Mucosa of descending colon (tissue), 3 donors: Measurements from ENCODE around the gene HTR3D. TPM values are rescaled to one million over a fixed set of nuclear protein-coding genes. Genes with fewer than 3 reads are reported as not detected.

Source experiments
- ATAC-seq: fragments of 200-7000 bp; cut with Tn5 transposase; one replicate; pipeline ENCODE4 v1.9.1; 2020; ENCODE audit warnings: mild to moderate bottlenecking, moderate library complexity
- DNase-seq, 3 donors: peaks; one replicate each; pipeline ENCODE4 v3.0.0-alpha.2; 2020
- H3K36me3 ChIP-seq: fragments of 200-600 bp; one replicate; pipeline ENCODE4 v1.8.0; 2021; ENCODE audit warnings: low read depth, mild to moderate bottlenecking
- H3K4me1 ChIP-seq: fragments of 200-600 bp; one replicate; pipeline ENCODE4 v1.8.0; 2021; ENCODE audit warnings: low read depth, mild to moderate bottlenecking
- H3K4me3 ChIP-seq: fragments of 200-600 bp; one replicate; pipeline ENCODE4 v1.8.0; 2021; ENCODE audit warnings: mild to moderate bottlenecking
- H3K9me3 ChIP-seq: fragments of 200-600 bp; one replicate; pipeline ENCODE4 v1.8.0; 2021; ENCODE audit warnings: mild to moderate bottlenecking
- CTCF ChIP-seq: fragments of 200-600 bp; IDR thresholded peaks from one replicate; pipeline ENCODE4 v1.8.0; 2022; ENCODE audit warnings: antibody characterized with exemption, mild to moderate bottlenecking
- intact Hi-C, 2 donors: fragments of 100-400 bp; cut with DNase I in 1 of 2; cut with micrococcal nuclease in 1 of 2; formaldehyde crosslinking; loops; one replicate each; pipeline versions ENCODE4 v1.11.0 to v1.11.1; 2022; cut with DNase I, micrococcal nuclease
- long read RNA-seq, 2 donors: library from polyadenylated mRNA; unstranded; transcript quantifications; one replicate each; pipeline ENCODE4 v2.0.0, GENCODE V29; 2019 to 2021
- total RNA-seq, 3 donors: library from RNA; stranded (reverse); fragmentation: NEBNext Ultra II Directional in 2 of 3; extraction: Animal tissue kit (Norgen Biotek cat#: 25700) in 2 of 3; gene quantifications; one replicate each; pipeline versions ENCODE4 v1.2.1 to v1.2.4, GENCODE V29; 2021 to 2023
- donor health status: DM: no; HTN: no; CAD: no; lungs with moderate emphysema.
- donor health status: DM: no; HTN: no; CAD: no.
- donor health status: DM: no; HTN: yes; CAD: no.

The HTR3D gene
- not detected for total RNA-seq
- long read RNA-seq, donor 1 = 0 reads
- long read RNA-seq, donor 2 = 0 reads

GRCh38 chr3:184031187-184031792 is at the start of gene HTR3D:
Gene HTR3D (plus strand): TSS chr3:184031742. CDS start chr3:184031742, 0 bp downstream.
- H3K9me3 ChIP-seq = no peaks in the 10 kb centered on the region
- DNase-seq (no peak), ATAC-seq (no peak)
- H3K4me1 ChIP-seq = no peaks in the 10 kb centered on the region
- intact Hi-C loops = no loop called here
- H3K4me3 ChIP-seq = no peak within 1 kb of the TSS
- TF ChIP-seq CTCF = no peak
- H3K36me3 ChIP-seq = no peaks in the 10 kb centered on the region

GRCh38 chr3:183981990-183982644 is 49.4 kb upstream of the HTR3D start:
- DNase-seq (no peak), ATAC-seq (no peak)
- Histone ChIP-seq H3K4me1 (no peaks in the 10 kb centered on the region), H3K4me3 (no peak overlapping the region), H3K9me3 (no peaks in the 10 kb centered on the region), H3K36me3 (no peaks in the 10 kb centered on the region)
- TF ChIP-seq CTCF = no peak
- intact Hi-C loops = no loop called here

GRCh38 chr3:183984127-183984740 is 47.3 kb upstream of the HTR3D start:
- TF ChIP-seq CTCF = no peak
- intact Hi-C loops = no loop called here
- Histone ChIP-seq H3K9me3 (no peaks in the 10 kb centered on the region), H3K4me1 (no peaks in the 10 kb centered on the region), H3K4me3 (no peak overlapping the region), H3K36me3 (no peaks in the 10 kb centered on the region)
- DNase-seq (no peak), ATAC-seq (no peak)

GRCh38 chr3:183984749-183985729 is 46.5 kb upstream of the HTR3D start:
- TF ChIP-seq CTCF = no peak
- Histone ChIP-seq H3K9me3 (no peaks in the 10 kb centered on the region), H3K36me3 (no peaks in the 10 kb centered on the region), H3K4me1 (no peaks in the 10 kb centered on the region), H3K4me3 (no peak overlapping the region)
- intact Hi-C loops = no loop called here
- ATAC-seq (no peak), DNase-seq (no peak)

- intact Hi-C loops = no loop called here
- no peaks in the 10 kb centered on the region for H3K36me3 ChIP-seq
Measured at GRCh38 chr3:183987000-183987600, 44.4 kb upstream of the HTR3D start.

More at GRCh38 chr3:183987000-183987600, 44.4 kb upstream of the HTR3D start:
- ATAC-seq (no peak), DNase-seq (no peak)
- no peaks in the 10 kb centered on the region for H3K9me3 ChIP-seq
- H3K4me1 ChIP-seq = no peaks in the 10 kb centered on the region
- TF ChIP-seq CTCF = no peak
- H3K4me3 ChIP-seq = no peak overlapping the region
